Erythroblast (primary cell): ENCODE results near the gene ZSWIM6.

Experiments
- DNase-seq, 2 experiments: peaks; one replicate each; lab custom pipeline; 2025; lab: John Stamatoyannopoulos, UW
- GATA1 ChIP-seq: IDR thresholded peaks from 2 replicates; pipeline ENCODE4 v1.6.1; 2011; ENCODE audit warnings: low read depth, mild to moderate bottlenecking, control low read depth, low read length, moderate library complexity
- POLR2A ChIP-seq: IDR thresholded peaks from 2 replicates; pipeline ENCODE4 v1.6.1; 2011; ENCODE audit warnings: mild to moderate bottlenecking, low read length

Gene ZSWIM6

DNA sequence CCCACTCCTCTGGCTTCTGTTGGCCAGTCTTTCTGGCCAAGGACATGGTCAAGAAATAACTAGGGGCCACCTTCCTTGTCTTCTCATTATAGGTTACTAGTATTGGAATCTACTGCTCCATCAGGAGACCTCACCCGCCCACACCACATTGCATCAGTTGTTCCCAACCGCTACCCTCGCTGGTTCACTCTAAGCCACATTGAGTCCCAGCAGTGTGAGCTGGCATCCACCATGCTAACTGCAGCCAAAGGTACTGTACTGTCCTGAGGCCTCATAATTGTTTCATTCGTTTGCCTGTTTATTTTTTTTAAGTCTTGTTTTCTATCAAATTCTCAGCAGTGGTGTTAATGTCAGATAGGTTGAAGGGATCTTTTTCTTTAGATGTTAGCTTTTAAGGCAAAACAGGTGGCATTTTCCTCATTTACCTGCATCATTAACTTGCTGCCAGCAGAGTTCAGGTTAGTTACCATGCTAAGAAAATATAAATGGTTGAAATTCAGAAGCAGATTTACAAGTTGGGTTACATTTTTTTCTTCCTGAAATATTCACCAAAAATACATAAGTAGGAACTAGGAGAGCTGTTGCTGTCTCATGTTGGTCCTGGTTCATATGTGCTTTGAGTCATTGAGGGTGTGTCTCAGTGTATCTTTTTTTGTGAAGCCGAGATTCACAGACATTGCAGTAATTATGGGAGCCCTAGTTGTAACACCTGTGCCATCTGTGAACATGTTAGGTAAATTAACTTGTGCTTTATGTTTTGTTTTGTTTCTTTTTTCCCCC lies 206.9 kb downstream of the ZSWIM6 start:
- no peak for DNase-seq
- TF ChIP-seq POLR2A = no peak
- no peak for TF ChIP-seq GATA1

DNA sequence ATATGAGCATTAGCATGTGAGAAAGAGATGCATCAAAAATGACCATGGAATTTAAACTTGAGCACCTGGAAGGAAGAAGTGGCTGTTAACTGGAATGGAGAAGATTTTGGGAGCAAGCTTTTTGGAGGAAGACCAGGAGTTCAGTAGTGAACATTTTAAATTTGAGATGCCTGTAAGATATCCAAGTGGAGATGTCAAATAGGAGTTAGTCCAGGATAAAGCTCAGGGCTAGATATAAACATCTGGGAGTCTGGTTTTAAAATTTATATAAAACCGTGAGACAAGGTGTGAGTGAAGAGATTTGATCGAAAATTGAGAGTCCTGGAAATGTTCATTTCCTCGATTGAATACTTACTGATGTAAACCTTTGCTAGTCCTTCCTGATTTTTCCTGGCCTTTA lies 217.5 kb downstream of the ZSWIM6 start:
- TF ChIP-seq GATA1 = no peak
- no peak for TF ChIP-seq POLR2A
- DNase-seq = no peak

DNA sequence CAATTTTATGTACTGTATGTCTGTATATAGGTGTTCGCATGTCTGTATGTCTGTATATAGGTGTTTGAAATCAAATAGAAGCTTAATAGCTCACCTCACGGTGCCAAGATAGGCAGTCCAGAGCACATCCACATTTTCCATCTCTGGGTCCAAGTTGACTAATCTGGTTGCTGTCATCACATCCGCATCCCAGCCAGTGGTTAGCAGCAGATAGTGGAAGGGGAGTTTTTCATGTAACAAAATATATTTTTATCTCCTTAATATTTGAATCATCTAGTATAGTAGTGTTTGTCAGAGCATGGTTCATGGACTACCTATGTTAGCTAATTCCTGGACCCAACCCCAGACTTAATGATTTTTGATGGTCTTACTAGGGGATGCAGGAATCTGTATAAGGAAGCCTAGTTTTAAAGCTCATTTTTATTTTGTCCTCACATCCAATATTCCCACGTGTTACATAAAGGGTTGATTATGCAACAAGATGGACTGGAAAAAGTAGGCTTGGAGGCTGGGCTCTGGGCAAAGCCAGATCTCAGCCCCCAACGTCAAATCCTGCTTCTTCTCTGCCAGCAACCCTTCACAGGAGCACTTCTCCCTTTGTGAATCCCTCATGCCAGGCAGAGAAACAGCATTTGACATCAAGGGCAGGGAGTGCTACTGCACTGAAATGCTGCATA lies 219.7 kb downstream of the ZSWIM6 start:
- TF ChIP-seq POLR2A = no peak
- TF ChIP-seq GATA1 = no peak
- DNase-seq = no peak

DNA sequence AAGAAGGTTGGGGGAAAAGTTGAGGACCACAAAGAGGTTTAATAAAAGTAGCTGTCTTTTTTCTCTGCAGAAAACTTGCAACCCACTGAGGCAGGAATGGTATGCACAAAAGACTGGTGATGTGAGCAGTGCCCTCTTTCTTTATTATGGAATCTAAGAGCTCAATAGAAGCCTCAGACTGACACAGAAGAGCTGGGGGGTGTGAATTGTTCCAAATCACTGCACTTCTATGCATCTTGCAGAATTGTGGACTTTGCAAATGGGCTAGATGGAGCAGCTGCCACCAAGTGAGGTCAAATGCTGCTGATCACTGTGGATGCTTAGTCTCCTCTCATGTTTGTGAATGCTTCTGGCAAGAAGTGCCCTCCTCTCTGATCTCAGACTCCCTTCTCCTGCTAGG lies 227.1 kb downstream of the ZSWIM6 start:
- TF ChIP-seq POLR2A (no peak), GATA1 (no peak)
- no peak for DNase-seq

DNA sequence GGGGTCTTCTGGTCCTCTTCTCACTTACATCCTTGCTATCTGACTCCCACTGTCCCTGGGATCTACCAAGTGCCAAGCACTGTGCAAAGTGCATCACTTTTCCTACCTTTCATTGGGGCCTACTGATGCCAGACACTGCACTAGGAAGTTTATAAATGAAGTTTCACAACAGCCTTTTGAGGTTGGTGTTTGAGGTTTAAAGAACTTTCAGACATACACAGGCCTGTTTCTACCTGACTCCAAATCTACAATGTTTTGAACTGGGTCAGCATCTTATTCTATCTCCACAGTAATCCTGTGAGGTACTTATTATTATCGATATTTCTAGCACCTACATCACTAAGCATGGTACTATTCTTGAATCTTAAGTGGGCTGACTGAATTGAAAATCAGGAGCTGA lies 227.7 kb downstream of the ZSWIM6 start:
- no peak for DNase-seq
- no peak for TF ChIP-seq POLR2A
- TF ChIP-seq GATA1 = no peak

DNA sequence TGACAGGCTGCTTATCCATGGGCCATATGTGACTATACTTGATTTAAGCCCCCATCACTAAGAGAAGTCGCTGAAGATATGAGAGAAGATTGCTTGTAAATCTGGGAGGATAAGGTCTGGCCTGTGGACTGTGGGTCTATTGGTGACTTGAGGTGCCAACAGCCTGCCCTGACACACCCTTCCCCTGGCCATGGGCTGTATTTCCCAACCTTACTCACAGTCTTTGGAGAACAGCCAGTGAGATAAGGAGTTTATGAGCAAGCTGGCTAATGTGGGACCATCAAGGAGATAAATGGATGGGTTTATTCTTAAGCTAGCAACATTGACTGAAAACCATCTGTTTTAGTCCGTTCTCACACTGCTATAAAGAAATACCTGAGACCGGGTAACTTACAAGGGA lies 231.3 kb downstream of the ZSWIM6 start:
- peak; percentile 24 to 25 for DNase-seq
- TF ChIP-seq GATA1 (no peak), POLR2A (no peak)

DNA sequence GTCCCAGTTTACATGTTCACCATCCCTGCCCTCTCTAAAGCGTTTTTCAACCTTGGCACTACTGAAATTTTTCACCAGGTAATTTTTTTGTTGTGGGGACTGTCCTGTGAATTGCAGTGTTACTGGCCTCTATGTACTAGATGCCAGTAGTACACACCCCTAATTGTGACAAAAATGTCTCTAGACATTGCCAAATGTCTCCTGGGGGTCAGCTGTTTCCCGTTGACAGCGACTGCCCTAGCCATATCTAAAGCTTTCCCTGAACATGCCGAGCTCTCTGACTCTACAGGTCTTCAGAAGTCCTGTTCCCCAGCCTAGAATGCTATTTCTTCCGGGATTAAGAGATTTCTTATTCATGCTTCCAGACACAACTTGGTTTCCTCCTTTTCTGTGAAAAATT lies 235.3 kb downstream of the ZSWIM6 start:
- DNase-seq = no peak
- TF ChIP-seq POLR2A = no peak
- no peak for TF ChIP-seq GATA1

DNA sequence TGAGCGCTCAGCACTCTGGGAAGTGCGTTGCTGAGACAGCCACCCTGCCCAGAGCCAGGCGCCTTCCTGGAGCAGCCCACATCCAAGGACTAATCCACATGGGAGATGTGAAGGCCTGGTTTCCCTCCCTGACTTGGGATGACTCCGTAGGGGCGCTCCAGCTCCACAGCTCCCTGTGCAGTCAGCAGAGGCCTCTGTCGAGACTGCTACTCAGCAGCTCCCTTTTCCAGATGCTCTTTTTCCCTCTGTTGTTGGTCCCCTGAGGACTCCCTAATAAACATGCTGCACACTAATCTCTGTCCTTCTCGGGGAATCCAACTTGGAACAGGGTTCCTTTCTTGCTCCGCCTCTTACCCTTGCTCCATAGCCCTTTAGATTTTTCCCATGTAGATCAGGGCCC lies 237.3 kb downstream of the ZSWIM6 start:
- TF ChIP-seq GATA1 = no peak
- no peak for TF ChIP-seq POLR2A
- DNase-seq = no peak

DNA sequence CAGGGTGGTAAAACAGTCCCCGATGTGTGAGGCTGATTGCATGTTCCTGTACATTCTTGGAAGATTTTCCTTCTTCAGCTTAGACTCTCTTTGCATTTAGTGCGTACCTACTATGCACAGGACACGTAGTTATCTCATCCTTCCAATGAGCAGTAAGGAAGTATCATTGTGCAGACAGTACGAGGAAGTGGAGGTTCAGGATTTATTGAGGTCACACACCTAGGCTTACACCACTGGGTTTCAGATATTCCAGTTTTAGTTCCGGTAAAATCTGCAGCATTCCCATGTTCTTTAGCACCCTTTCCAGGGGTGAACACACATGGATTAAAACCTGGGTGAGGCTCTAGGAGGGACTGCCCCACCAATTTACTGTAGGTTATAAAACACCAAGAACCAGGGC lies 238.7 kb downstream of the ZSWIM6 start:
- no peak for TF ChIP-seq POLR2A
- TF ChIP-seq GATA1 = no peak

DNA sequence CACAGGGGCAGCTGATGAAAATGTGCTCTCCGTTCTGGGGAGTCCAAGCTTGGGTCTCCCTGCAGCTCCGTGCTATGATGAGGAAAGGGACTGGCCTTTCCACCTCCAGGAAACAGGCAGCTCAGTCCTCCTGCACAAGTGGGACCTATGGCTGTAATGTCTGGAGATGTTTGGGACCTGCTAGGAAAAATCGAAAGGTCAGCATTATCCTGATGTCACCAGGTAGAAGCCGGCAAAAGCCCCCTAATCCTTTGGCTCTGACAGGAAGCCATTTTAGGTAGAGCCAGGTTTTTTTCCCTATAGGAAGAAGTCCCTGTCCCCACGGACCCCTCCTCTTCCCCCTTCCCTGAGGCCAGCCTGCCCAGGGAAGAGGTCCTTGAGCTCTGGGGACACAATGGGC lies 240.9 kb downstream of the ZSWIM6 start:
- no peak for DNase-seq
- TF ChIP-seq GATA1 = no peak
- TF ChIP-seq POLR2A = no peak

More for the DNA sequence above, 238.7 kb downstream of the ZSWIM6 start:
- no peak for DNase-seq

DNA sequence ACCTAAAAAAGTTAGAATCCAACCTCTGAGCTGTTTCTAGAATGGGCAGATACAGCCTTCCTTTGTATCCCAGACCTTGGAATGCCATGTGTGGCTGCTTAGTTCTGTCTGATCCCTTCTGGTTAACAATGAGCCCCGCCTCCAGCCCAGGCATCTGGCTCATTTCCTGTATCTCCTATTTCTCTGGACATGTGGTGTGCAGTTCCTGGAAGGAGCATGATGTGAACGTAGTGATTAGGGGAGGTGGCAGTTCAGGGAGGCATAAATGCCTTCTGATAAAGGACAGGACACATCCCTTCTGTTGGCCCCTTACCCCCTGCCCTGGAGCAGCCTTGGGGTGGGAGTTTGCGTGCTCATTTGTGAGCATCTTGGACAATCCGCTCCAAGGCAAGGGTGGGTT lies 243.0 kb downstream of the ZSWIM6 start:
- DNase-seq = peak; percentile 3 to 12
- no peak for TF ChIP-seq GATA1
- TF ChIP-seq POLR2A = no peak

DNA sequence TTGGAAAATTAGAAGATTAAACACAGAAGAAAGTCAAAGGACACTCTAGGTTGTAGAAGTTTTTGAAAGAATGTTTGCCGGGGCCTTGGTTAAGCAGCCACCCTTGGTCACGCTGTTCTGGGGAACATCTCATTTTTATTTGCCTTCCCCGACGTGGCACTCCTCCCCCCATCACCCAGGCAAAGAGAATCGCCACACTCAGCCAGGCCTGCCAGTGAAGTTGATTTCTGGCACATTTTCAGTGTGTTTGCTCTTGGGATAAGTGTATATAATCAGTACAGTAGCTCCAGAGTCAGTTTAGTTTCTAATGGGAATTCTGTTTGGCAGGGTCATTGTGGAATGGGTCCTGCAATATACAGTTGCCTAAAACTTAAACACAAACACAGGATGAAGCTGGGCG lies 243.5 kb downstream of the ZSWIM6 start:
- DNase-seq = no peak

DNA sequence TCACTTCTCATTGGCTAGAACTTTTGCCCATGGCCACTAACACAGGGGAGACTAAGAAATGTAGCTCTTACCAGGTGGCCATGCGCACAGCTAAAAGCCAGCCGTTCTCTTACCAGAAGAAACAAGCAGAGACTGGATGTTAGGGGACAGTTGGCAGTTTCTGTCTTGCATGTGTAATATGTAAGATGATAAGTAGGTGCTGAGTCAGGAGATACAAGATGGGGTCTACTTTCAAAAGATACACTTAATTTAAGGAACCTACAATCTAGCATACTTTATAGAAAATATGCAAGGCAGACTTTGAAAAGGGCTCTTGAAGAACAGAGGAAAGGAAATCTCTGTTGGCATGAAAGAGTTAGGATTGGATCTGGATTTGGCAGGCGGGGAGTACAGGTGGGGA lies 244.5 kb downstream of the ZSWIM6 start:
- DNase-seq = peak; percentile 6 to 26

More for the DNA sequence above, 243.5 kb downstream of the ZSWIM6 start:
- TF ChIP-seq POLR2A = no peak
- TF ChIP-seq GATA1 = no peak

DNA sequence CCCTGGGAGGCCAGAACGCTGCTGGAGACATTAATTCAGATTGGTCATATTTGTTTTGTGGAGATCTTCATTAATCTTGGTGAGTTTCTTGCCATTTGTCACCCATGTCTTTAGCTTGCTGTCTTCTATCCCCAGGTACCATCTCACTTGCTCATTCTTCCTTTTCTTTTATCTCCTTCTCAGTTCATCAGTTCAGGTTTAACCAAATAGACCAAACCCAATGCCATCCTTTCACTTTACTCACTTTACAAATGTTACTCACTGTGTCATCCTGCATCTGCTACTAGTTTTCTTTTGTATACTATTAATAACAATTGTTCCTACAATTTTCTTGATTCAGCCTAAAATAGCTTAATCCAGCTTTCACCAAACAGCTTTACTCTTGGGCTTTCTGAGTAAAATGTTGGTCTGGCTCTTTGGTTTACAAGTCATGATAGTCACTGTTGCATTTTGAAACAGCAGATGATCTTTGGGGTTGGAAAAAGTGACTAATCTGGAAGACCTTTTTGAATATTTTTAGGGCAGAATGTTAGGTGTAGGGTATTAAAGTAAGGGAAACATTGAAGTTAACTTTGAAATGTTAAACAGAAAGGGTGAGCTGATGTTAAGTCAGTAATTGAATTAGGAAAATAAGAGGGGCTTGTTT lies 246.9 kb downstream of the ZSWIM6 start:
- no peak for TF ChIP-seq GATA1
- TF ChIP-seq POLR2A = no peak
- no peak for DNase-seq

More for the DNA sequence above, 244.5 kb downstream of the ZSWIM6 start:
- no peak for TF ChIP-seq POLR2A
- no peak for TF ChIP-seq GATA1
